ENCODE results near the gene PALM. TPM values are rescaled to one million over a fixed set of nuclear protein-coding genes. Genes with fewer than 3 reads are reported as not detected.

PALM gene
- total RNA-seq, 1 donor from 2014 or later, result not detected

DNA sequence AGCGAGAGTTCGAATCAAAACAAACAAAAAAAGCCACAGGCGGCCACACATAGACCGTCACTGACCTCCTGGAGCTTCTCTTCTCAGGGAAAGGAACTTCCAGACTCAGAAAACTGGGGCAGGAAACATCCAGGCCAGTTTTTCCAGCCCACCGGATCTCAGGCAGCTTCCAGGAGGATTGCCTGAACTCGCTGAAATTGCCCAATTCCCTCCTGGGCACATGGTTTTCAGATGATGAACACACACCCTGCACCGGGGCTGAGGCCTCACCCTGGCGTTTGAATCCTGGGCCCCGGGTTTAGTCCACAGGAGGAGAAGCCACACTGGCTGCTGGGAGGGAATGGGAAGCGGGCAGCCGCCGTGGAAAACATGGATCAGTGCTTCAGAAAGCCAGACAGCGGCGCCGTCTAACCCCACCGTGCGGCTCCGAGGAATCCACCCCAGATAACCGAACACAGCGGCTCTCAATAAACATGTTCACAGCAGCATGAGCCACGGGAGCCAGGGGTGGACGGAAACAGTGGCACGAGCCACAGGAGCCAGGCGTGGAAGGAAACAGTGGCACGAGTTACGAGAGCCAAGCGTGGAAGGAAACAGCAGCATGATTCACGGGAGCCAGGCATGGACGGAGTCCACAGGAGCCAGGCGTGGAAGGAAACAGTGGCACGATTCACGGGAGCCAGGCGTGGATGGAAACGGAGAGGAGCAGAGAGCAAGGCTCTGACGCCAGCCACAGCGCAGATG, 70.3 kb downstream of the PALM start:
- intact Hi-C loops (cut with micrococcal nuclease), result no loop called here

DNA sequence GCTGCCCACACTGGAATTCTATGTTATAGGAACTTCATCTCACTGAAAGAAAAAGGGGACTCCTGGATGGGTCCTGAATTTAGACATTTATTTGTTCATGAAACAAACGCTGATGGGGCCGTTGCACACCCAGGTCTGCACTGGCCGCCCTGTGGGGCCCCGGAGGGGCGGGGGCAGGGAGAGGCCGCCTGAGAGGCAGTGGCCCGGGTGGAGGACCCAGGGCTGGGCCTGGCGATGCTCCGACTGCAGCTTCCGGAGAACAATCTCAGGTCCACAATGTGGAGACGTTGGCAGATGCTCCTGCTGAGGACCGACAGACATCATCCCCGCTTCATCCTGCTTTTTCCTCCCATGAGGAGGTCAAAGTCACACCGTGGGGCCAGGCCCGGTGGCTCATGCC, 72.2 kb downstream of the PALM start:
- intact Hi-C loops (cut with micrococcal nuclease), result no loop called here

DNA sequence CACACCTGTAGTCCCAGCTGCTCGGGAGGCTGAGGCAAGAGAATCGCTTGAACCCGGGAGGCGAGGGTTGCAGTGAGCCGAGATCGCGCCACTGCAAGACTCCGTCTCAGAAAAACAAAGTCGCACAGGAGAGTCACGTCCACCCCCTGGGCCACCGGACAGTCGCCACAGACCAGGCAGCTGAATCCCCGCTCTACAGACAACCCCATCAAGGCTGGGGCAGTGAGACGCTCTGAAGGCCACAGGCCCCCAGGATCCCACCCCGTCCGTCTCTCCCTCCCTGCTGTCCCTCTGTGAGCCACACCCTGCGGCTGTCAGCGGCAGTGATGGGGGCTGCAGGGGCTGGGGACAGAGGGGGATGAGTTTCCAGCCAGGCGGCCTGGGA, 73.1 kb downstream of the PALM start:
- intact Hi-C loops (cut with micrococcal nuclease), result no loop called here

- intact Hi-C loops (cut with micrococcal nuclease), result no loop called here
Observed at GRCh38 chr19:782185-782877, 73.6 kb downstream of the PALM start.

DNA sequence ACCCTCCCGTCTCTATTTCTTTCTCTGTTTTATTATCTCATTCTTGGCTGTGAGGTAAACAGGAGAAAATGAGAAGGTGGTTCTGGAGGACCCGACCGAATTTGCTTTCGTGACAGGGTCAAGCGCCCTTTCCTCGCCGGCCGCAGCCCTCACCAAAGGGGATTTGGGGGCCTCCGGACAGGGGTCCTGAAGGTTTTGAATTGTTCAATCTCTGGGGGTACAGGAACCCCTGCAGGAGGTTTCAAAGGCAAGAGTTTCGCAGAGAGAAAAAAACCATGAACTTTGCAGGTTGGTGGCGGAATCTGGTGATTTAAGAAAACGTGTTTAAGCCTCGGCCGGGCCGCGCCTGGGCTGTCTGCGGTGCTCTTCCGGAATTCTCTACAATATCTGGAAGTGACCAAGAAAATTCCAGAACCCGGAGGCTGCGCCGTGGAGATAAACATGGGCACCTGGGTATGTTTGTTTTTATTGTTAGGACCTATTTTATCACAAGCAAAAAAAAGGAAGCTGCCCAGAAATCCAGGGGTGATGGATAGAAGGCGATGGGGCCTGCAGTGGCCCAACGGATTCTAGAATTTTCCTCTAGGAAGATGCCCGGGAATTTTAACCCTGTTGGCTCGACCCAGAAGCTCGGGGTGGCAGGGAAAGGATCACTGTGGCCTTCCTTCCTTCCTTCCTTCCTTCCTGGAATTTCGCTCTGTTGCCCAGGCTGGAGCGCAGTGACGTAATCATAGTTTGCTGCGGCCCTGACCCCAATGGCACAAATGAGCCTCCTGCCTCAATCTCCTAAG, 74.3 kb downstream of the PALM start:
- intact Hi-C loops (cut with micrococcal nuclease), result no loop called here

DNA sequence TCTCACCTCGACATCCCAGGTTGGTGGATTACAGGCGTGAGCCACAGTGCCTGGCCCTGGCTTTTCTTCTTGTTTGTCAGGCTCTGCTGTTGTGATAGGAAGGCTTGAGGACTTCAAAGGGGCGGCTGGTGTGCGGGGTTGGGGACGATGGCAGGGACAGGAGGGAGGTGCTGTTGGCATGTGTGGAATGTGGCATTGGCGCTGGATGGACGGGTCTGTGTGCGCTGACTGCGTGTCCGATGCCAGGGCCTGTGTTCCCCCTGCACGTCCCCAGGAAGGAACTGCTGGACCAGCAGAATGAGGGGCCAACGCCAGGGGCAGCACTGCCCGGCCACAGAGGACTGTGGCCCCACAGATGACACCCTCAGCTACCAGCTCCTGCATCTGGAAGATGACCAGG, 75.8 kb downstream of the PALM start:
- intact Hi-C loops (cut with micrococcal nuclease), result no loop called here

GRCh38 chr19:787536-787935, 78.8 kb downstream of the PALM start:
- intact Hi-C loops (cut with micrococcal nuclease), result no loop called here

GRCh38 chr19:788686-788982, 79.9 kb downstream of the PALM start:
- intact Hi-C loops (cut with micrococcal nuclease), result no loop called here

GRCh38 chr19:788983-789700, 80.4 kb downstream of the PALM start:
- intact Hi-C loops (cut with micrococcal nuclease), result no loop called here

- intact Hi-C loops (cut with micrococcal nuclease), result no loop called here
Observed at GRCh38 chr19:789701-790060, 80.9 kb downstream of the PALM start.

GRCh38 chr19:791007-791566, 82.4 kb downstream of the PALM start:
- intact Hi-C loops (cut with micrococcal nuclease), result no loop called here

DNA sequence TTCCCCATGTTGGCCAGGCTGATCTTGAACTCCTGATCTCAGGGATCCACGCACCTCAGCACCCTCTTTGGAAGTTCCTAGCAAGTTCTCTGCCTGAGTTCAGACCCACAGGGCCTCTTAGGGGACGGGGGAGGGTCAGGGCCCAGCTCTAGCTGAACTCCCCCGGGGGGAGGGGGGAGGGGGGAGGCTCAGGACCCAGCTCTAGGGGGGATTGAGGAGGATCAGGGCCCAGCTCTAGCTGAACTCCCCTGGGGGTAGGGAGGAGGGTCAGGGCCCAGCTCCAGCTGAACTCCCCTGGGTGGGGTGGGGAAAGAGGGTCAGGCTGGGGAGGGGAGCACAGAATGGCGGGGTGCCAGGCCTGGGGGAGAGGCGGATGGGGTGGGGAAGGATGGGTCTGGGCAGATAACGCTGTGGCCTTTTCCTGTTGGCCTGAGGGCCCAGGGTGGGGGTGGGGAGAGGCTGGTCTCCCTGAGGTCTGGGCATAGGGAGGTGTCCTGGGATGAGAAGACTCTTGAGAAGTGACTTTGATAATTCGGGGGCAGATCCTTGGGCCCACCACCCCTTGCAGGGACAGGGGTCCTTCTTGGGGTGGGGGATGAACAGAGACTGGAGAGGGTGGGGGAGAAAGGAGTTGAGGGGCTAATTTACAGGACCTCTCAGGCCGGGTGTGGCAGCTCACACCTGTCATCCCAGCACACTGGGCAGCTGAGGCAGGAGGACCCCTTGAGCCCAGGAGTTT, 83.0 kb downstream of the PALM start:
- intact Hi-C loops (cut with micrococcal nuclease), result no loop called here

DNA sequence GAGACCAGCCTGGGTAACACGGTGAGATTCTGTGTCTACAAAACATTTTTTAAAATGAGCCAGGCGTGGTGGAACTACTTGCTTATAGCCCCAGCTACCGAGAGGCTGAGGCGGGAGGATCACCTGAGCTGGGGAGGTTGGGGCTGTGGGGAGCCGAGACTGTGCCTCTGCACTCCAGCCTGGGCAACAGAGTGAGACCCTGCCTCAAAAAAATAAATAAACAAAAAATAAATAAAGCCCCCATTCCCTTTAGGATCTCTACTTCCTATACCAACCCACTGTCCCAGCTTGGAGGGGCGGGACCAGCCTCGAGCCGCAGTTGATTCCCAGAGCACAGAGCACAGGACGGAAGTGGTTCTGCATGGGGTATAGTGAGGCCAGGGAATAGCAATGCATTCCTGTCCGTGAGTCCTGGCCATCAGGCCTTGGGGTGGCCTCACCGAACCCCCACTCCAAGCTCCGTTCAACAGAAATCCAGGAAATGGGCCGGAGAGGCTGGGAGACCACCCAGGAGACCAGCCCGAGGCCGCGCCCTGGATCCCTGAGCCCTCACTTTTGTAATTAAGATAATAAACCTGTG, 83.7 kb downstream of the PALM start:
- intact Hi-C loops (cut with micrococcal nuclease), result no loop called here

DNA sequence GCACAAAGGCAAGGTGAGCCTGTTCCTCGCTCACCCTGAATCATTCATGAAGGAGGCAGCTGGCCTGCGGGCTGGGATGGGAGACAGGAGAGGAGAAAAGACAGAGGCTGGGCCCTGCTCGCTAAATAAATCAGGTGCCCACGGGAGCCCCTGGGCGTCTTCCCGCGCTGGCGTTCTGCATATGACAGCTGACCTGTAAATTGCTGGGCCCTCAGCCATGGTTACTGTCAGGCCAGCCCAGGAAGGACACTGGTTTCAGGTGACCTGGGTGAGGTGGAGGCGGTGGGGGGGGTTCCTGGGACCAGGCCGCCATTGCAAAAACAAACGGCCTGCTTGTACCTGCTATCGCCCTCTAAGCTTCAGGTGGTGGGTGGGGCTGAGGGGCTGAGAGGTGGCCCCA, 85.1 kb downstream of the PALM start:
- intact Hi-C loops (cut with micrococcal nuclease), result no loop called here

DNA sequence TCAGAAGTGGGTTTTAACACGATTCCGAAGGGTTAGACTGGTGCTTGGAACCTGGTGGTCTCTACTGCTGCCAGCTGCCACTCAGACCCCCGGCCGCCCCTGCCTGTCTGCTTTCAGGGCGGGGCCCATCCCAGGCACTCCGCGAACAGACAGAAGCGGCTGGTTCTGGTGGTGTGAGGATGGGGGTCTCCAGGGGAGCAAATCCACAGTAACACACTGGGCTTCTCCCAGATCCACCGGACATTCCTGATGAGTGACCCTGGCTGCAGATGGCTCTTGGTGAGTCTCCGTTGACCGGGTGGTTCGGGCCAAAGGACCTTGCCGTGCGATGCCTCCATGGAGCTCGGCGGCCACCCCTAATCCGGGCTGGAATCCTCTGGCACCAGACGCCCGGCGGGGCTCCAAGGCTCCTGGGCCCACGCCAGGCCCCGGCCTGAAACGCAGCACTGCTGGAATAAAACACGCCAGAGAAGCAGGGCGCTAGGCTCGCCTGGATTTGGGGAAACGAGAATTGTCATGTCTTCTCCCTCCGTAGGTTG, 86.4 kb downstream of the PALM start:
- intact Hi-C loops (cut with micrococcal nuclease), result loop anchor here (5.0 kb wide), 2 partner anchors 112 to 1302 kb away; partner anchors contain the start of genes IZUMO4 and MOB3A

DNA sequence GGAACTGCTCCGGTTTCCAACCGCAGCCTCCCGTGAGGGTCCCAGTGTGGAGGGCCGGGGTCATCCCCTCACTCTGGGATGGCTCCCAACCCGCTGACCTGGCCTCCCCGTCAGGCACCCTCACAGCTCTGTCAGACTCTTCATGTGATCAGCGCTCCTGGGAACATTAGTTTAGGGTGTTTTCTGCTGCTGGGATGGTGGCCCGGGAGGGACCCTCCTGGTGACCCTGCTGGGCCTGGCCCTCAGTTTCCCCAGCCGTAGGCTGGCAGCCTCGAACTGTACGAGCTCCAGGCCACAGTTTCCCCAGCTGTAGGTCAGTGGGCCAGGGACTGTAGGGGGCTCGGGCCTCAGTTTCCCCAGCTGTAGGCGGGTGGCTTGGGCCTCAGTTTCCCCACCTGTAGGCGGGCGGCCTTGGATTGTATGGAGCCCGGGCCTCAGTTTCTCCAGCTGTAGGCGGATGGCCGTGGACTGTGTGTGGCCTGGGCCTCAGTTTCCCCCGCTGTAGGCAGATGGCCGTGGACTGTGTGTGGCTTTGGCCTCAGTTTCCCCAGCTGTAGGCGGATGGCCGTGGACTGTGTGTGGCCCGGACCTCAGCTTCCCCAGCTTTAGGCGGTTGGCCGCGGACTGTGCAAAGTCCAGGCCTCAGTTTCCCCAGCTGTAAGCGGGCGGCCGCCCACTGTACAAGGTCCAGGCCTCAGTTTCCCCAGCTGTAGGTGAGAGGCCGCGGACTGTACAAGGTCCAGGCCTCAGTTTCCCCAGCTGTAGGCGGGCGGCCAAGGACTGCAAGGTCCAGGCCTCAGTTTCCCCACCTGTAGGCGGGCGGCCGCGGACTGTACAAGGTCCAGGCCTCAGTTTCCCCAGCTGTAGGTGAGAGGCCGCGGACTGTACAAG, 87.2 kb downstream of the PALM start:
- intact Hi-C loops (cut with micrococcal nuclease), result loop anchor here (2.0 to 5.0 kb wide), 6 partner anchors 67 to 1301 kb away; partner anchors contain the start of genes IZUMO4, MOB3A, RNU6-2 and TMEM259

GRCh38 chr19:796692-797527, 88.2 kb downstream of the PALM start, which contains the start of gene PTBP1:
Gene PTBP1, plus strand, starts transcription at chr19:797452. Its CDS starts 46 bp downstream, at chr19:797498.
- intact Hi-C loops (cut with micrococcal nuclease), result loop anchor here (1.0 to 5.0 kb wide), 13 partner anchors 66 to 1300 kb away; partner anchors contain the start of genes BSG, CIRBP, IZUMO4 and MOB3A
